NCI-H2107 treated with DMSO at 0.1 percent for 48 hours (cell line): Measurements from ENCODE around the gene CAMKK2.
"Not testable (repeated sequence)": the region's sequence is repeated elsewhere in the genome, so short reads cannot be mapped to it uniquely, and the experiment has no call there.

ENCODE experiments used
- DNase-seq: peaks from one replicate; lab custom pipeline; 2025; ENCODE audit not compliant: unreplicated experiment; lab: John Stamatoyannopoulos, UW

The CAMKK2 gene

GRCh38 chr12:121299662-121300061 is 3.2 kb upstream of the CAMKK2 start:
- DNase-seq, result no peak

GRCh38 chr12:121298411-121298810 is 1.9 kb upstream of the CAMKK2 start:
- not testable (repeated sequence) for DNase-seq

- peak; percentile 25 for DNase-seq
Observed at GRCh38 chr12:121297435-121297991, 1.0 kb upstream of the CAMKK2 start.

- no peak for DNase-seq
Observed at GRCh38 chr12:121295746-121296617, 527 bp downstream of the CAMKK2 start.

- no peak for DNase-seq
Observed at GRCh38 chr12:121295116-121295745, 1.3 kb downstream of the CAMKK2 start.

- DNase-seq, result no peak
Observed at GRCh38 chr12:121294151-121294889, 2.2 kb downstream of the CAMKK2 start.

GRCh38 chr12:121293603-121294002 is 2.9 kb downstream of the CAMKK2 start:
- DNase-seq, result no peak

GRCh38 chr12:121290410-121290809 is 6.1 kb downstream of the CAMKK2 start:
- DNase-seq, result no peak

GRCh38 chr12:121289962-121290361 is 6.5 kb downstream of the CAMKK2 start:
- DNase-seq, result no peak

GRCh38 chr12:121288986-121289385 is 7.5 kb downstream of the CAMKK2 start:
- DNase-seq, result no peak

- no peak for DNase-seq
Observed at GRCh38 chr12:121288158-121288845, 8.2 kb downstream of the CAMKK2 start.

- no peak for DNase-seq
Observed at GRCh38 chr12:121287267-121287954, 9.1 kb downstream of the CAMKK2 start.

- no peak for DNase-seq
Observed at GRCh38 chr12:121285856-121286255, 10.7 kb downstream of the CAMKK2 start.

- DNase-seq, result no peak
Observed at GRCh38 chr12:121284551-121285390, 11.7 kb downstream of the CAMKK2 start.

- DNase-seq, result no peak
Observed at GRCh38 chr12:121283841-121284240, 12.7 kb downstream of the CAMKK2 start.

GRCh38 chr12:121283388-121283787 is 13.1 kb downstream of the CAMKK2 start:
- DNase-seq, result no peak

- not testable (repeated sequence) for DNase-seq
Observed at GRCh38 chr12:121282910-121283309, 13.6 kb downstream of the CAMKK2 start.

GRCh38 chr12:121282072-121282742 is 14.3 kb downstream of the CAMKK2 start:
- no peak for DNase-seq

- not testable (repeated sequence) for DNase-seq
Observed at GRCh38 chr12:121281116-121281515, 15.4 kb downstream of the CAMKK2 start.
